H1 (cell line): ENCODE results near the gene SLC19A1.
A peak's percentile ranks its signal among the peaks of the same experiment; 100 is the strongest.

Source experiments
- CBX5 ChIP-seq: fragments of 300-800, 300-1000 bp; sonication (generic); IDR thresholded peaks from 2 replicates; pipeline ENCODE4 v1.7.1; 2016; ENCODE audit warnings: antibody characterized with exemption, low read length, low read depth
- CTCF ChIP-seq, 3 experiments: IDR thresholded peaks; 1 replicate in 2 of 3; 2 replicates in 1 of 3; pipeline versions ENCODE4 v1.5.1 to v1.6.1; 2011; ENCODE audit warnings: low read length in 3 of 3, mild to moderate bottlenecking in 3 of 3, inconsistent platforms in 2 of 3, low read depth in 1 of 3, moderate library complexity in 1 of 3; ENCODE audit not compliant: insufficient read depth in 1 of 3; ENCODE audit errors: control extremely low read depth in 1 of 3
- EZH2 ChIP-seq: fragments of 200-600 bp; sonication (generic); IDR thresholded peaks from 2 replicates; pipeline ENCODE4 v1.7.1; 2012; ENCODE audit warnings: low read depth, mild to moderate bottlenecking, moderate library complexity, low read length, inconsistent platforms; ENCODE audit not compliant: severe bottlenecking
- HDAC2 ChIP-seq, 2 experiments: fragments of 300-600 bp in 1 of 2; sonication (generic) in 1 of 2; IDR thresholded peaks; 2 replicates each; pipeline ENCODE4 v1.6.1; 2011 to 2012; ENCODE audit warnings: low read depth in 2 of 2, low read length in 2 of 2, mild to moderate bottlenecking in 2 of 2, moderate library complexity in 2 of 2, borderline replicate concordance in 1 of 2, inconsistent platforms in 1 of 2
- KDM1A ChIP-seq: fragments of 200-600, 300-600 bp; sonication (generic); IDR thresholded peaks from 2 replicates; pipeline ENCODE4 v1.7.1; 2016; ENCODE audit warnings: mild to moderate bottlenecking, low read length, borderline replicate concordance
- MAFK ChIP-seq: IDR thresholded peaks from 2 replicates; pipeline ENCODE4 v1.6.1; 2012; ENCODE audit warnings: low read depth, mild to moderate bottlenecking, improper control_type of control experiment, low read length
- POLR2A ChIP-seq, 2 experiments: IDR thresholded peaks; 1 replicate in 1 of 2; 2 replicates in 1 of 2; pipeline ENCODE4 v1.6.1; 2011; ENCODE audit warnings: low read depth in 2 of 2, low read length in 2 of 2, mild to moderate bottlenecking in 2 of 2; ENCODE audit errors: control extremely low read depth in 1 of 2
- POLR2AphosphoS5 ChIP-seq: IDR thresholded peaks from 2 replicates; pipeline ENCODE4 v1.6.1; 2011; ENCODE audit warnings: low read depth, low read length

GRCh38 chr21:45575304-45575992, 33.2 kb upstream of the SLC19A1 start:
- peak in 1 of 3 experiments; percentile 15; a peak in 1 of 4 replicates for TF ChIP-seq CTCF (IDR thresholded peaks at IDR 0.05; ENCODE audit: control extremely low read depth in 1 of 3, insufficient read depth in 1 of 3, low read depth in 1 of 3, low read length in 3 of 3)
- TF ChIP-seq KDM1A = no peak
- TF ChIP-seq EZH2 = no peak
- no peak for TF ChIP-seq CBX5
- no peak for TF ChIP-seq MAFK
- no peak for TF ChIP-seq POLR2A (IDR thresholded peaks at IDR 0.05; ENCODE audit: control extremely low read depth in 1 of 2, low read depth in 2 of 2, low read length in 2 of 2)
- no peak for TF ChIP-seq HDAC2 (IDR thresholded peaks at IDR 0.05; ENCODE audit: borderline replicate concordance in 1 of 2, low read depth in 2 of 2, low read length in 2 of 2)
- no peak for TF ChIP-seq POLR2AphosphoS5
